Activated naive CD8-positive, alpha-beta T cell treated with anti-CD3 and anti-CD28 coated beads for 36 hours (primary cell): ENCODE measurements around the gene ILF3. TPM values are rescaled to one million over a fixed set of nuclear protein-coding genes. Genes with fewer than 3 reads are reported as not detected.

ENCODE experiments used
- total RNA-seq, 2 experiments: library from RNA; stranded (reverse); gene quantifications; one replicate each; pipeline ENCODE4 v1.2.3, GENCODE V29; 2021

Gene ILF3
- total RNA-seq, 2 experiments from 2014 or later, result 500 to 527 TPM

Other genes with a start within 250 kb of the ILF3 start
- gene PDE4A, start 233.8 kb upstream of the ILF3 start, total RNA-seq, result 10 to 100 TPM; 10.6 to 11.4 TPM
- gene KEAP1, start 151.0 kb upstream of the ILF3 start, total RNA-seq, result 10 to 100 TPM; 69.3 to 72.2 TPM
- gene S1PR5, start 136.9 kb upstream of the ILF3 start, total RNA-seq, result not detected
- gene ATG4D, start 110.4 kb upstream of the ILF3 start, total RNA-seq, result 10 to 100 TPM; 25.1 to 26.4 TPM
- 10 to 100 TPM; 66.3 to 69.2 TPM for gene KRI1, start 88.3 kb upstream of the ILF3 start, total RNA-seq
- 10 to 100 TPM; 55.8 to 62.3 TPM for gene CDKN2D, start 85.4 kb upstream of the ILF3 start, total RNA-seq
- gene AP1M2, start 67.0 kb upstream of the ILF3 start, total RNA-seq, result not detected
- 10 to 100 TPM; 70.6 to 71.6 TPM for gene SLC44A2, start 28.8 kb upstream of the ILF3 start, total RNA-seq
- gene QTRT1, start 47.1 kb downstream of the ILF3 start, total RNA-seq, result 10 to 100 TPM; 66.6 to 71.5 TPM
- gene DNM2, start 63.7 kb downstream of the ILF3 start, total RNA-seq, result 100 to 1,000 TPM; 127 to 133 TPM
- gene TMED1, start 181.9 kb downstream of the ILF3 start, total RNA-seq, result 10 to 100 TPM; 14.3 to 14.8 TPM
- gene C19orf38, start 194.1 kb downstream of the ILF3 start, total RNA-seq, result 1 to 10 TPM; 1.8 to 2.0 TPM
- gene CARM1, start 217.2 kb downstream of the ILF3 start, total RNA-seq, result 10 to 100 TPM; 85.0 to 86.8 TPM